Neural cell (in vitro differentiated cells): ENCODE data around the gene GTSE1. TPM values are rescaled to one million over a fixed set of nuclear protein-coding genes. Genes with fewer than 3 reads are reported as not detected.

Source experiments
- H2AFZ ChIP-seq: fragments of 200-600, 300-800 bp; sonication (generic), shearing (Covaris generic); 2 replicates; pipeline ENCODE4 v1.6.0; 2014; ENCODE audit warnings: low read depth, mild to moderate bottlenecking, antibody characterized with exemption, low read length, moderate library complexity
- H3F3A ChIP-seq: fragments of 200-600 bp; shearing (Covaris generic); 2 replicates; pipeline ENCODE4 v1.6.1; 2016; ENCODE audit warnings: mild to moderate bottlenecking, moderate library complexity, mixed read lengths, antibody characterized with exemption, low read length; ENCODE audit not compliant: insufficient read depth, poor library complexity, severe bottlenecking
- H3K27ac ChIP-seq: fragments of 200-600, 300-800 bp; sonication (generic), shearing (Covaris generic); 2 replicates; pipeline ENCODE4 v1.5.1; 2014; ENCODE audit warnings: mild to moderate bottlenecking, low read length, moderate library complexity
- H3K27me3 ChIP-seq: fragments of 300-800, 200-600 bp; sonication (generic), shearing (Covaris generic); 2 replicates; pipeline ENCODE4 v1.6.0; 2014; ENCODE audit warnings: mild to moderate bottlenecking, low read depth, low read length, moderate library complexity; ENCODE audit not compliant: insufficient read depth
- H3K36me3 ChIP-seq: fragments of 300-800, 200-600 bp; sonication (generic), shearing (Covaris generic); 2 replicates; pipeline ENCODE4 v1.5.1; 2014; ENCODE audit warnings: mild to moderate bottlenecking, antibody characterized with exemption, low read length, moderate library complexity; ENCODE audit not compliant: insufficient read depth
- H3K4me2 ChIP-seq: fragments of 300-800, 200-600 bp; sonication (generic), shearing (Covaris generic); 2 replicates; pipeline ENCODE4 v1.6.0; 2014; ENCODE audit warnings: mild to moderate bottlenecking, low read length
- H3K4me3 ChIP-seq: fragments of 300-800, 200-600 bp; sonication (generic), shearing (Covaris generic); 2 replicates; pipeline ENCODE4 v1.5.1; 2014; ENCODE audit warnings: mild to moderate bottlenecking, low read length, moderate library complexity
- H3K79me2 ChIP-seq: fragments of 200-600 bp; shearing (Covaris generic); replicated peaks from 2 replicates; pipeline ENCODE4 v1.6.0; 2014; ENCODE audit warnings: mild to moderate bottlenecking, low read length, moderate library complexity; ENCODE audit not compliant: insufficient read depth
- H3K9ac ChIP-seq: fragments of 300-800, 200-600 bp; sonication (generic), shearing (Covaris generic); 2 replicates; pipeline ENCODE4 v1.6.1; 2016; ENCODE audit warnings: mild to moderate bottlenecking, low read length, mixed read lengths
- H3K9me2 ChIP-seq: fragments of 200-600 bp; shearing (Covaris generic); 2 replicates; pipeline ENCODE4 v1.6.1; 2016; ENCODE audit warnings: mild to moderate bottlenecking, low read length, mixed read lengths; ENCODE audit not compliant: insufficient read depth
- H3K9me3 ChIP-seq: fragments of 200-600, 300-800 bp; sonication (generic), shearing (Covaris generic); 2 replicates; pipeline ENCODE4 v1.6.1; 2016; ENCODE audit warnings: mild to moderate bottlenecking, mixed run types, low read length, moderate library complexity, mixed read lengths
- H4K20me1 ChIP-seq: fragments of 200-600 bp; shearing (Covaris generic); 2 replicates; pipeline ENCODE4 v1.6.1; 2016; ENCODE audit warnings: mild to moderate bottlenecking, mixed run types; ENCODE audit not compliant: insufficient read depth
- EP300 ChIP-seq: fragments of 450-650 bp; conservative IDR thresholded peaks from 2 replicates; pipeline ENCODE4 v1.6.1; 2014; ENCODE audit warnings: antibody characterized with exemption, mild to moderate bottlenecking, moderate library complexity; ENCODE audit not compliant: poor library complexity, severe bottlenecking
- EZH2 ChIP-seq: fragments of 200-600, 300-800 bp; shearing (Covaris generic), sonication (generic); IDR thresholded peaks from 2 replicates; pipeline ENCODE4 v1.6.1; 2014; ENCODE audit warnings: antibody characterized with exemption, low read length, borderline replicate concordance, mild to moderate bottlenecking; ENCODE audit not compliant: insufficient read depth, poor library complexity, severe bottlenecking
- MXI1 ChIP-seq: fragments of 450-650 bp; conservative IDR thresholded peaks from 2 replicates; pipeline ENCODE4 v1.6.1; 2014; ENCODE audit warnings: antibody characterized with exemption, mild to moderate bottlenecking; ENCODE audit not compliant: poor library complexity, severe bottlenecking
- POLR2AphosphoS5 ChIP-seq: IDR thresholded peaks from 2 replicates; pipeline ENCODE4 v1.6.1; 2012
- RAD21 ChIP-seq: fragments of 450-650 bp; conservative IDR thresholded peaks from 2 replicates; pipeline ENCODE4 v1.6.1; 2014; ENCODE audit warnings: antibody characterized with exemption, mild to moderate bottlenecking, moderate library complexity
- SMC3 ChIP-seq: fragments of 450-650 bp; conservative IDR thresholded peaks from 2 replicates; pipeline ENCODE4 v1.6.1; 2014; ENCODE audit warnings: antibody characterized with exemption, mild to moderate bottlenecking, moderate library complexity; ENCODE audit not compliant: poor library complexity
- TAF1 ChIP-seq: IDR thresholded peaks from 2 replicates; pipeline ENCODE4 v1.6.1; 2012; ENCODE audit warnings: low read depth
- polyA plus RNA-seq: library from polyadenylated mRNA; depleted of rRNA; stranded (reverse); fragments of >200 nt; gene quantifications from 2 replicates; pipeline ENCODE4 v1.2.3, GENCODE V29; 2014
- TF ChIP-seq, protein P1 (sequence below): fragments of 450-650 bp; IDR thresholded peaks from 2 replicates; pipeline ENCODE4 v1.5.1; 2014; ENCODE audit warnings: antibody characterized with exemption, mild to moderate bottlenecking, moderate library complexity; ENCODE audit not compliant: poor library complexity, severe bottlenecking
- TF ChIP-seq, protein P2 (sequence below): IDR thresholded peaks from 2 replicates; pipeline ENCODE4 v1.6.1; 2012; ENCODE audit warnings: borderline replicate concordance

The GTSE1 gene
- polyA plus RNA-seq, 1 donor from 2014 or later: 0.28 TPM

DNA sequence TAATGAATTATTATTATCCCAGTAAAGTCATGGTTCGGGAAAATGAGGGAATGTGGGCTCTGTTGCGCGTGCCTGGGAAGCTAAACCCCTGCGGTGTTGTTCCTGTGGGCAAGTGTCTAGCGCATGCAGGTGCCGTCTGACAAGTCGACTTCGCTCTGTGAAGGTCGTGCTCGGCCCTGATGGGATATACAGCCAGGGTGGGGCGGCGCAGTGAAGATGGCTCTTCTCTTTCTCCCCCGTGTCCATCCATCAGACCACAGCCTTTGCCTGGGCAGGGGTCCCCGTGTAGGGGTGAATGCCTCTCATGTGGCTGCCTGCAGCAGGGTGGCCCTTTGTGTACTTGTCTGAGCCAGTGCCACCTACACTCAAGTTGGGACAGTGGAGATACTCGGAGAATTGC lies 26.0 kb downstream of the GTSE1 start:
- H3K79me2 ChIP-seq: no peaks in the 10 kb centered on the region

DNA sequence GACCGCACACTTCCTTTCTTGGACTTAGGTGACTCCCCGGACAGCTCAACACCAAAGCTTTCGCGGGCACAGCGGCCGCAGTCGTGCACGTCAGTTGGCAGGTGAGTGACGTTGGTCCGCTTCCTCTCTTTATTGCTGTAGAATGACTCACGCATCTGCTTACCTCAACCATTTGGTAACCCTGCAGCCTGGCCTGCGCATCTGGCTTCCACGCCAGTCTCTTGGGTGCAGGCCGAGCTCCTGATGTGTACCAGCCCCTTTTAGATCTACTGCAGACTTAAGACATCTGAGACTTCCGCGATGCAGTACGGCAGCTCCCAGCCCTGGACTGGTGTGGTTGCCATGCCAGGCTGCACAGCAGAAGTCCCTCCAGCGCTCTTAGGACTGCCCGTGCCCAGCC lies 26.5 kb downstream of the GTSE1 start:
- Histone ChIP-seq H3F3A (no peaks in the 10 kb centered on the region), H3K27me3 (no peaks in the 10 kb centered on the region), H3K4me2 (no peak overlapping the region), H3K4me3 (no peak overlapping the region), H3K9ac (no peak overlapping the region), H2AFZ (no peak overlapping the region), H3K9me2 (no peaks in the 10 kb centered on the region), H3K79me2 (no peaks in the 10 kb centered on the region), H3K27ac (no peak overlapping the region), H4K20me1 (no peaks in the 10 kb centered on the region), H3K9me3 (no peaks in the 10 kb centered on the region), H3K36me3 (no peaks in the 10 kb centered on the region)
- TF ChIP-seq EZH2 (no peak), RAD21 (no peak), EP300 (no peak), MXI1 (no peak), TAF1 (no peak), SMC3 (no peak), POLR2AphosphoS5 (no peak)
- TF ChIP-seq, protein P1, sequence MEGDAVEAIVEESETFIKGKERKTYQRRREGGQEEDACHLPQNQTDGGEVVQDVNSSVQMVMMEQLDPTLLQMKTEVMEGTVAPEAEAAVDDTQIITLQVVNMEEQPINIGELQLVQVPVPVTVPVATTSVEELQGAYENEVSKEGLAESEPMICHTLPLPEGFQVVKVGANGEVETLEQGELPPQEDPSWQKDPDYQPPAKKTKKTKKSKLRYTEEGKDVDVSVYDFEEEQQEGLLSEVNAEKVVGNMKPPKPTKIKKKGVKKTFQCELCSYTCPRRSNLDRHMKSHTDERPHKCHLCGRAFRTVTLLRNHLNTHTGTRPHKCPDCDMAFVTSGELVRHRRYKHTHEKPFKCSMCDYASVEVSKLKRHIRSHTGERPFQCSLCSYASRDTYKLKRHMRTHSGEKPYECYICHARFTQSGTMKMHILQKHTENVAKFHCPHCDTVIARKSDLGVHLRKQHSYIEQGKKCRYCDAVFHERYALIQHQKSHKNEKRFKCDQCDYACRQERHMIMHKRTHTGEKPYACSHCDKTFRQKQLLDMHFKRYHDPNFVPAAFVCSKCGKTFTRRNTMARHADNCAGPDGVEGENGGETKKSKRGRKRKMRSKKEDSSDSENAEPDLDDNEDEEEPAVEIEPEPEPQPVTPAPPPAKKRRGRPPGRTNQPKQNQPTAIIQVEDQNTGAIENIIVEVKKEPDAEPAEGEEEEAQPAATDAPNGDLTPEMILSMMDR: no peak
- TF ChIP-seq, protein P2, sequence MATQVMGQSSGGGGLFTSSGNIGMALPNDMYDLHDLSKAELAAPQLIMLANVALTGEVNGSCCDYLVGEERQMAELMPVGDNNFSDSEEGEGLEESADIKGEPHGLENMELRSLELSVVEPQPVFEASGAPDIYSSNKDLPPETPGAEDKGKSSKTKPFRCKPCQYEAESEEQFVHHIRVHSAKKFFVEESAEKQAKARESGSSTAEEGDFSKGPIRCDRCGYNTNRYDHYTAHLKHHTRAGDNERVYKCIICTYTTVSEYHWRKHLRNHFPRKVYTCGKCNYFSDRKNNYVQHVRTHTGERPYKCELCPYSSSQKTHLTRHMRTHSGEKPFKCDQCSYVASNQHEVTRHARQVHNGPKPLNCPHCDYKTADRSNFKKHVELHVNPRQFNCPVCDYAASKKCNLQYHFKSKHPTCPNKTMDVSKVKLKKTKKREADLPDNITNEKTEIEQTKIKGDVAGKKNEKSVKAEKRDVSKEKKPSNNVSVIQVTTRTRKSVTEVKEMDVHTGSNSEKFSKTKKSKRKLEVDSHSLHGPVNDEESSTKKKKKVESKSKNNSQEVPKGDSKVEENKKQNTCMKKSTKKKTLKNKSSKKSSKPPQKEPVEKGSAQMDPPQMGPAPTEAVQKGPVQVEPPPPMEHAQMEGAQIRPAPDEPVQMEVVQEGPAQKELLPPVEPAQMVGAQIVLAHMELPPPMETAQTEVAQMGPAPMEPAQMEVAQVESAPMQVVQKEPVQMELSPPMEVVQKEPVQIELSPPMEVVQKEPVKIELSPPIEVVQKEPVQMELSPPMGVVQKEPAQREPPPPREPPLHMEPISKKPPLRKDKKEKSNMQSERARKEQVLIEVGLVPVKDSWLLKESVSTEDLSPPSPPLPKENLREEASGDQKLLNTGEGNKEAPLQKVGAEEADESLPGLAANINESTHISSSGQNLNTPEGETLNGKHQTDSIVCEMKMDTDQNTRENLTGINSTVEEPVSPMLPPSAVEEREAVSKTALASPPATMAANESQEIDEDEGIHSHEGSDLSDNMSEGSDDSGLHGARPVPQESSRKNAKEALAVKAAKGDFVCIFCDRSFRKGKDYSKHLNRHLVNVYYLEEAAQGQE: no peak

More for the DNA sequence above, 26.0 kb downstream of the GTSE1 start:
- Histone ChIP-seq H3F3A (no peaks in the 10 kb centered on the region), H3K27ac (no peak overlapping the region), H3K9ac (no peak overlapping the region), H3K27me3 (no peaks in the 10 kb centered on the region), H3K4me3 (no peak overlapping the region), H2AFZ (no peak overlapping the region), H3K4me2 (no peak overlapping the region), H4K20me1 (no peaks in the 10 kb centered on the region), H3K36me3 (no peaks in the 10 kb centered on the region), H3K9me2 (no peaks in the 10 kb centered on the region), H3K9me3 (no peaks in the 10 kb centered on the region)
- TF ChIP-seq TAF1: no peak
- no peak for TF ChIP-seq EP300
- no peak for TF ChIP-seq SMC3
- TF ChIP-seq MXI1: no peak
- TF ChIP-seq, protein P1: no peak
- TF ChIP-seq EZH2: no peak
- no peak for TF ChIP-seq RAD21
- no peak for TF ChIP-seq POLR2AphosphoS5
- TF ChIP-seq, protein P2: no peak
